NCI-H2029 treated with DMSO at 0.1 percent for 48 hours (cell line): ENCODE measurements around the gene ZBTB7C.

Experiments used
- DNase-seq: peaks from one replicate; lab custom pipeline; 2025; lab: John Stamatoyannopoulos, UW

The ZBTB7C gene

DNA sequence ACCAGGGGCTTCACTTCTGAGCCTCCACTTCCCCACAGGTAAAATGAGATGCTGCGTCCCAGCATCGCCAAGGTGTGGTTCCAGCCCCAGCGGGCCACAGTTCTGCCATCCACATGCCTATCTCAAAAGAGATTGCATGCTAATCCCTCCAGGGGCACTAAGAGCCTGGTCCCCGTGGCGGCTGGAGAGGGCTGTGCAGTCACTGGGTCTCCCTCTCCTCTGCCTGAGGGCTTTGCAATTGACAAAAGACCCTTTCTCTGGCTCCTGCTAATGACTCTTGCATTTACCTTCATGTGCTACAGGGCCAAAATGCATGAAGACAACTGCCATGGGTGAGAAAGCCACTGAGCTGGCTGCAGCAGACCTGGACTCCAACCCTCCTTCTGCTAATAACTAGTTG is 18.5 kb downstream of the ZBTB7C start:
- no peak for DNase-seq

DNA sequence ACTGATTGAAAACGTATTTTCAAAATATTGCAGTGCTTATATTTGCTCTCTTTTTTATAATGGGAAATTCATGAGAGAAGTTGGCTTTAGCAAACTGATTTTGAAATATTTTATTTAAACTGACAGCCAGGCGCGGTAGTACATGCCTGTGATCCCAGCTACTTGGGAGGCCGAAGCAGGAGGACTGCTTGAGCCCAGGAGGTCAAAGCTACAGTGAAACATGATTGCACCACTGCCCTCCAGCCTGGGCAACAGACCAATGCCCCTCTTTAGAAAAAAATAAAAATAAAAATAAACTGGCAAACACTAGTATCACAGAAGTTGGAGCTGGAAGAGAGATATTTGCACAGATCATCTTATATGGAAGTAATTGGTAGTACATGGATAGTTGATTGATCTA is 20.7 kb downstream of the ZBTB7C start:
- no peak for DNase-seq

DNA sequence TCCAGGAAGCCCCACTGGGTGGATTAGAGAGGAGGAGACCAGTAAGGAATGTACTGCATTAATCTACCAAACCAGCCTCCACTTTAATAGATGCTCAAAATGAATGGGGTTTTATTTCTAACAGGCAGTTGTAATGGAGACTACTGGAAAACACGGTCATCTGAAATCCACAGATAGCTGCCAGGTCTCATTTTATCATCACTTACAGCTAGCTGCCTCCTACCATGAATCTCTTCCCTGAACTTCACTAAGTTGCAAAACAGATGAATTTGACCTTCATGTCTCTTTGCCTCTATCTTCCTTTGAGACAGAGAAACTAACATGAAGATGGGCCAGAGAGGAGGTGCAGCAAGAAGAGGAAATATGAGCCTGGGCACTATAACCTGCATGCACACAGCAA is 21.9 kb downstream of the ZBTB7C start:
- no peak for DNase-seq

DNA sequence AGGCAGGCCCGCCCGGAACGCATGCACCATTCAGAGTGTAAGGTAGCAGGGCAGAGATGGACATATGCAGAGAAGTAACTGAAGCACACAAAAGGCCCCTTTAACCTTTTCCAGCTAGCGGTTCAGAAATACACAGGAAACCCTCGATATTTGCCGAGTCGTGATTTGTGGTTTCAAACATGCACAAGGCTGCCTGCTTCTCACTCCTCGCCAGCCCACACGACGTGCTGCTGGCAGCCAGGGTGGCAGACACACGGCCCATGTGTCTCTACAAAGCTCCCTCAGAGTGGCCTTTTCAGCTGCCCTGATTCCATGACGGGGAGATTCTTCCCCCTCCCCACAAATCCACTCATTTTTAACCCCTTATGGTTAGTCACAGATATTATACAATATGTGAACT is 23.6 kb downstream of the ZBTB7C start:
- no peak for DNase-seq

DNA sequence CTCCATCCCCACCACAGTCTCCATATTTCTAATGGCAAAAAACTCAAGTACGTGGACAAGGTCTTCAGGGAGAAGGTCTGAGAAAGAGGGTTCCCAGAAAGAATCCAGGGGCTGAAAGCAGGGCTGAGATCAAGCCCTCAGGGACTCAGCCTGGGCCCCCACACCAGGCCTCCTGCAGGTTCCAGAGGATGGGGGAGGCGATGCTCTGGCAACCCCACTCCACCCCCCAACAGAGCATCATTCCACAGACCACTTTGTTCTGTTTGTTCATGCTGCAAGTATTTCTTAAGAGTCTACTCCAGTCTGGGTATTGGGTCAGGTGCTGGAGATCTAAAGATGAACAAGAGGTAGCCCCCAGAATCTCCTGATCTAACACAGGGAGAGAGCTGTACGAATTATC is 32.2 kb downstream of the ZBTB7C start:
- DNase-seq: no peak

DNA sequence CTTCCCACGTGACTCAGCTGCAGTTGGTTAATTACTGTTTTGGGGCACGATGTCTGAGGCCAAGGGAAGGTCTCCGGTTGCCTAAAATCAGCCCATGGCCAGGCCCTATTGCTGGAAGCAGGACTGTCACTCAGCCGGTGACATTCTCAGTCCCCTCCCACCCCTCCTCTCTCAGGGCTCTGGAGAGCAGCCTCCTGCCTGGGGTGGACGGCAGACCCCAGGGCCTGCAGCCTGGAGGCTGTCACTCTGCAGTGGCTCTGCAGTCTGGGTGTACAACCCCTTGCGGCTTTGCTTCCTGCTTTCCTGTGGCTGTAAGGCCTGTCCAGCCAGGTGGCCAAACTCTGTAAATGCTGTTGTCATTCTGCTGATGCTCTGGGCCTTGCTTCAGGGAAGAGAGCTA is 32.8 kb downstream of the ZBTB7C start:
- DNase-seq: no peak

DNA sequence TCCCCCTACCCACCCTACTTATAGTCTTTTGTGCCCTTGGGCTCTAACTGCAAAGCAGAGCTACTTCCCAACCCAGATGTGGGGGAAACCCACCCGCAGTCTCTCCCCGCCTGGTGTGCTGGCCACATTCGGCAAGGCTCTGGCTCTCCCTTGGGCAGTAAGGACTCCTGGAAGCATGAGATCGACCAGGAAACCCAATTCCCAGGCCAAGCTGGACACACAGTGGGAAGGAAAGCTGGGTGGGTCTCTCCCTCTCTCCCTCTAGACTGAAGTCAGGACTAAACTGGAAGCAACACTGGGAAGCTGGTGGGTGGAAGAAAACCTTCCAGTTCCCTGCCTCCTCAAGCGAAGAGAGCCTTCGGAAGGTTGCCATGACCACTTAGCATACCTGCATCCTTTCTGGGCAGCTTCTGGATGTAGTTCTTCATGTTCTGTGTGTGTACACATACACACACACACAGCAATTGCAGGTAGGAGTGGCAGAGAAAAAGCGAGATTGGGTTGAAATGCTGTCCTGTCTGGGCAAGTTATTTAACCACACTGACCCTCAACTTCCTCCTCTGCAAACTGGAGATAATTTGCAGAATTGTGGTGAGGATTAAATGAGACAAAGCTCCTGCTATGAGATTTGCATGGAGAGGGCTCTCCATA is 33.9 kb downstream of the ZBTB7C start:
- DNase-seq: no peak

DNA sequence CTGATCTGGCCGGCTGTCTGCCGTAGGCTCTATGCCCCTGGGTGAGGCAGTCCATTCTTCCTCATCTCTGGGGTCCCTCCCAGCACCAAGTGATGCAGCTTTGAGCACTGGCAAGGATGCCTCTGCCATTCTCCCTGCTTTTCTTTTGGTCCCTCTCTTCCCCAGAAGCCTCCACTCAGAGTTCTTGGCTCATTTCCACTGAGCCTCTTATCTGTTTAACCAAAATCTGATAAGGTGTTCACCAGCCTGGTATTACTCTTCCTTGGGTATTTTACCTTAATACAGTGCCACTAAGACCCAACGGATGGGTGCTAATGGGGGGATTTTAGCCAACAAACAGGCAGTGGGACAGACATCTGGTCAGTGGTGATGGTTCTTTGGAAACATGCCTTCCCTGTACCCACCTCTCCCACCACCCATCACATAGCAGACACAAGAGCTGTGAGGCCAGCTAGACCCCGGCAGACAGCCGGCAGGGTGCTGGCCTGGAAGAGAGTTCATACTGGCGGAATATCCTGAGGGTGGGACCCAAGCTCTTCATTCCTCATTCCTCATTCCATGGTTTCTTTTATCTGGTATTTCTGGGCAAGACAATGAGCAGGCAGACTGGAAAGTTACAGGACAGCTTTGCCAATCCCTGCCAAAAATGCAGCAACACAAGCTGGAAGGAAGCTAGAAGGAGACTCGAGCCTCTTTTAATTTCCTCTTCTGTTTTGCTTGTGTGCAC is 34.6 kb downstream of the ZBTB7C start:
- no peak for DNase-seq

DNA sequence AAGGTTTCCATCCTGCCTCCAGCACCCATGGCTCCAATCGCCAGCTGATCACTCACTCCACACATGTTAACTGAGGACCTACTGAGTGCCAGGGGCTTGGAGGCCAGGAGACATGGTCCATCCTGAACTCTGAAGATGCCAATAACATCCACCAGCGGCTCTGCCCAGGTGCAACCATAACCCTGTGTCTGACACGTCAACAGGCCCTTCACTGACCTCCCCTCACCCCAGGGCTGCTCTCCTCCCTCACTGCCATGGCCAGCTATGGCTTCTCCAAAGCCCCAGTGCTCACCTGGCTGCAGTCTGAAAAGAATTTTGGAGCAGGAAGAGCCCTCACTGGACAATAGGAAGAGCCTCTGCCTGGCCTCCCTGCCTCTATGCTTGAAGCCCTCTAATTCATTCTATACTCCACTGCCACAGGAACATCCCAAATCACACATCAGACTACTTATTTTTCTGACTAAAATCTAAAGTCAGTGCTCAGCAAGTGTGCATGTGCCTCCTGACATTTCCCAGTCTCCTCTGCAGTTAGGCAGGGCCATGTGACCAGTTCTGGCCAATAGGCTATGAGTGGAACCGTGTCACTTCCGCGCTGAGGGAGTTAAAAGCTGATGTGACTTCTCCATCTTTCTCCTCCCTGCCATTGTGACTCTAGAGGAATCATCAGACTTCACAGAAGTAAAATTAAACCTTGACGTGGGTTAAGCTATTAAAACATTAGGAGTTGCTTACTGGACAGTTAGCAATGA is 37.2 kb downstream of the ZBTB7C start:
- DNase-seq: no peak

DNA sequence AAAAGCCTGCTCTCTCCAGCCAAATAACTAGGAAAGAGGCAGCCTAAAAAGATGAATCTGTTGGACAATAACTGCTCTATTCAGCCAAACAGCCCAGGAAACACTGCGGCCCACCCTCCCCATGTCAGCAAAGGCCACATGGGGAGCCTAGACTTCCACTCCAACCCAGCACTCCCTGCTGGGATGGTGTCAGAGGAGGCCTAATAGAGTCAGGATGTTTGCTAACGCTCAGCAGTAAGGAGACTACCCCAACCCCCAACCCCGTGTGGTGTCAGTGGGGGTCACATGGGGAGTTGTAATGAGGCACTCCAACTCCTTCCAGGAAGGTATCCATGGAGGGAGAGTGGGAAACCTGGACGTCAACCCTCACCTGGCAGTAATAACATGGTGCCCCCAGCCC is 41.6 kb downstream of the ZBTB7C start:
- no peak for DNase-seq

DNA sequence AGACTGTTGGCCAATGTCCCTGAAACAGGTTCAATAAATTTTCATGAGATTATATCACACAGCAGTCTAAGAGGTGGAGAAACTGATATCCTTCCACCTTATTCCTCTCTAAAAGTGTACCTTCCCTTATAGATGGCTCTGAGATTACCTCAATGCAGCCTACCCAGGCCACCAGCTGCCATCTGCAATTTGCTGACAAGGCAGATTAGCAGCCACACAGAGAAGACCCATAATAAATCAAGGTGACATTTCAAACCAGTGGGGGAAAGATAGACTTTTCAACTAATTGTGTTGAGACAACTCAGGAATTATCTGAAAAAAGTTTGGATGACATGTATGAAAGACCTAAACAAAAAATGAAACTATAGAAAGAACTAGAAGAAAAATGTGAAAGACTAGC is 43.2 kb downstream of the ZBTB7C start:
- DNase-seq: no peak

DNA sequence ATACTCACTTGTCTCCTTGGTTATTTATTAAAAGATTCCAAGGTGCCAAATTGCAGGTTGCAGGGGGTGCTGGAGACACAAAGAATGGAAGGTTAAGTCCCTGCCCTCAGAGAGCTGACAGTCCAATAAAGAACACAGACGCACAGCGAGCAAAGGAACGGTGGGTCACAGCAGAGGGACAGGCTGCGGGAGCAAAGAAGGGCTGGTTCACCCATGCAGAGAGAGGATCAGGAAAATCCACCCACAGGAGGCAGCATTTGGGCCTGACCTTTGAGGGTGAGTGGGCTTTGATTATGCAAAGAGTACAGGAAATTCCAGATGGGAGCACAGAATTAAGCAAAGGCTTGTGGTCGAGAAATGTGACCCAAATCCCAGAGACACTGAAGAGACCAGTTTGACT is 45.0 kb downstream of the ZBTB7C start:
- no peak for DNase-seq

DNA sequence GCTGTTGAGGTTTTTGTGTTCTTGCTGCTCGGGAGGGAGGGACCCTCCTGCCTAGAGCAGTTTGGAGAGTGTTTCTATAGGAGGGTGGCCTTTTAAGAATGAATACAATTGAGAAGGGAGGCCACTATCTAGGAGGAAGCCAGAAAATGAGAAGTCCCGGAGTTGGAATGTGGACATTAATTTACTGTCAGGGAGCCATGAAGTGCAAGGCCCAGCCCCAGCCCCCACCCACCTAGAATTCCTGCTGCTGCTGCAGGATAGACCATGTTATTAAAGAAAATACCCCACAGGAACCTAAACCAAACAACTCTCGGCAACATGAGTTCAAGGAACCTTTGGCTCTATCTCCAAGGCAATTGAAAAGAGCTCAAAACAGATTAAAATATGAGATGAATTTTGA is 46.0 kb downstream of the ZBTB7C start:
- no peak for DNase-seq

DNA sequence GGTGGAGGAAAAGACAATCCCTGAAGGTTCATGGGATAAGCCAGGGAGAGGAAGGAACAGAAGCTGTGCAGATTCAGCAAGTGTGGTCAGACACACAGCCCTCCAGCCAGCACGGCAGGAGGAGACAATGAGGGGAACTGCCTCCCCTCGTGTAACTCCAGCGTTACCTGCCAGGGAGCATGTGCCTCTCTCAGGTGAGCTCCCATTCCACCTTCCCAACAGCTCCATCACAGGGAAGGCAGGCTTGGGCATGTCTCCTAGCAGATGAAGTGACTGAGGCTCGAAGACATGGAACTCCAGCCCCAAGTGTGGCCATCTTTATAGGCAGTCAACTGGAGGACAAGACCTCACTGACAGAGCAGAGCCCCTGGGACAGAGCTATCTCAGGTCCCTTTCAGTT is 47.4 kb downstream of the ZBTB7C start:
- no peak for DNase-seq

DNA sequence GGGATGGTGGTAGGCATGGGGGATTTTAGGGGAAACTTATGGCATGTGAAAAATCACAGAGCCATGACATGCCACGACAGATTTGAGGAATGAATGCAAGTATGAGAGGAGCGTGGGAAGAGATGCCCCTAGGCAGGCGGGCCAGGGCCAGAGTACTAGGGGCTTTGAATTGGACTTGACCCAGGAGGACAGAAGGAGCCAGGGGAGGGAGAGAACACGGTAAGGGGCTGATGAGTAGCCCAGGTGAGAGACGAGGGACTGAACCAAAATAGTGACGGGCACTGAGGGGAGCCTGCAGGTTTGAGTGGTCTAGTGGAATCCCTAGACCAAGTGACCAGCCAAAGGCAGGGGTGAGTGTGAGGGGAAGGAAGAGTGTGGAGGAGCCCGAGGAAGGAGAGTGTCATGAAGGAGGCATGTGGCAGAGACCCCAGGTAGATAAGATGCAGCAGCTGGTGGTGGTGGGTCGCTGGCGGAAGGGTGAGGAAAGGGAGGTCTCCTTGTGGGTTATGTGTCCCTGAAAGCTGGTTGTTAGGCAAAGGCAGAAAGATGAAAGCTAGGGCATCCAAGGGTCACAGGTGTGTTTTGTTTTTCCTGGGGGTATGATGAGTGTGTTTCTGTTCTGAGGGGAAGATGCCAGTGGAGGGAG is 48.7 kb downstream of the ZBTB7C start:
- DNase-seq: no peak

DNA sequence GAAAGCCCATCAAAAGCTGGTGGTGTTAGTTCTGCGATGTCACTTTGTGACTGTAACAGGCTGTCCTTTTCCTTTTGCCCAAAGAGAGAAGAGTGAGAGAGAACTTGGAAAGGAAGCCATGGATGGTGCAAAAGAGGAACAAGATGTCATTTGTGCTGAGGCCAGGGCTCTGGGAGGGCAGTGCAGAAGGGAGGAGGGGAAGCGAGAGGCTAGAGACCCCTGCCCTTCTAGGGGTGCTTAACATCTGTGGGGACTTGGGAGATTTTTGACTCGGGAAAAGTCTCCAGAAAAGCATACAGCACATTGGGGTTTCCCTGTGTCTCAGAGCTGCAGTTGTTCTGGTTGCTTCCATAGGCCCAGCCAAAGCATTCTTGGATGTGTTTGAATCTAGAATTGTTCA is 49.6 kb downstream of the ZBTB7C start:
- DNase-seq: no peak

DNA sequence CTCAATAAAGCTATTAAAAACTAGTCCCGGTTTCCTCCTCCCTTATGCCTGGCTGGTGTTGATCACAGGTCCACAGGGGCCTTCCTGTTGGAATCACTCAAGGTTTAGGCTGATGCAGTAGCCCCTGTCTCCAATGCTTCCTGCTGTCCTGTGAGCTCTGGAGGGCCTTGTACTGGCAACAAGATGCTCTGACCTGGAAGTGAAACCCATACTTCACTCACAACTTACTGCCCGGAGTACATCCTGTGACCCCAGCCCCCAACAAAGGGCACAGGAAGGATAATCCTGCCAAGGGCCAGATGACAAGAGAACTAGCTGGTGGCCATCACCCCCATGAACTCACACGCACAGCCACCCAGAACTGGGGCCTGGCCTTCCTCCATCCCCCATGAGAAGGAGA is 50.3 kb downstream of the ZBTB7C start:
- no peak for DNase-seq

DNA sequence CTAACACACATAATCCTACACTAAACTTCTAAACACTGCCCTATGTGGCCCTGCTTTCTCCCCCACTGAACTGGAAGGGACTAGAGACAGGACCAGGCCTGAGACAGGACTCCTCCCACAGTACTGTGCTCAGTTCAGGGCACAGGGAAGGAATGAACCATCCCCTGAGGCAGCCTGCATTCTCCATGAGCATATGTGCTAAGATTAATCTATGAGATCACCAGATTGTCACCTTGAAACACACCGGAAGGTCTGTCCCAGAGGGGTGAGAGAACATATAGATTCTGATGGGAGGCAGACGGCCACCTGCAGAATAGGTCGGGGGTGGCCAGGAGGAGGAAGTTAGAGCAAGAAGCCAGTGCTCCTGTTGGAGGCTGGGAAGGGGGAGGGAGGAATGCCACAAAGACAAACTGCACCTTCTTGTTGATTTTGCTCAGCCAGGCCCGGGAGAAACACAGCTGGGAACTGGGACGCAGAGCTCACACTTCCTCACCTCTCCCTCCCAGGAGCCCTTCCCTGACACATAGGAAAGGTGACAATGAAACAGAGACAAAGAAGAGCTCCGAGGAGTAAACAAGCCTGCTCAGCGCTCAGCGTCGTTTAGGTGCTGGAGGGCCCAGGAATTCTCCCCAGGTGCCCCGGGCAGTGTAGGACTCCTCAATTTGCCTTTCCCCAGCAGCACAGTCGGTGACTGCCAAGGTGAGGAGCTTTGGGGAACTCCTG is 52.1 kb downstream of the ZBTB7C start:
- no peak for DNase-seq

DNA sequence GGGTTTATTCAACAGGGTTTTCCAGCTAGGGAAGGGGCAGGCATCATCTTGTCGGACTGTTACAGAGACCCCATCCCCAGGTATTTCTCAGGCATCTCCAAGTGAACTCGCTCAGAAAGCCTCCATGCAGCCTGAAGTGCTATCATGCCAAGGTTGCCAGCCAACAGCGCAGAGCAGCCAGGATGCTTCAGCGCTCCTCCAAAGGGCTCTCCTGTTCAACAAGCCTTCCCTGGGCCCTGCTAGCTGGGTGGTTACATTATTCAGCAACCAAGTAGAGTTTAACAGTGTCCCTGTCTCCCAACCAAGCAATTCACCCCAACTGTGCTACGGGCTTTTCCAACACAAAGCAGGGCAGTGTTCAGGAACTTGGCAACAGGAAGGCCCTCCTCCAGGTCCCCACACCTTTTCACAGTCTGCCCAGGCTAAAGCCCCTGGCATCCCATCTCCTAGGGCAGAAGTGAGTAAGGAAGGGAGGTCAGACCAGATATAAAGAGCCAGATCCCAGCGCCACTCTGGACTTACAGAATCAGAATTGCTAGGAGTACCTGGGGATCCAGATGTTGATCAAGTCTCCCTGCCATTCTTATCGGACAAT is 52.9 kb downstream of the ZBTB7C start:
- no peak for DNase-seq

DNA sequence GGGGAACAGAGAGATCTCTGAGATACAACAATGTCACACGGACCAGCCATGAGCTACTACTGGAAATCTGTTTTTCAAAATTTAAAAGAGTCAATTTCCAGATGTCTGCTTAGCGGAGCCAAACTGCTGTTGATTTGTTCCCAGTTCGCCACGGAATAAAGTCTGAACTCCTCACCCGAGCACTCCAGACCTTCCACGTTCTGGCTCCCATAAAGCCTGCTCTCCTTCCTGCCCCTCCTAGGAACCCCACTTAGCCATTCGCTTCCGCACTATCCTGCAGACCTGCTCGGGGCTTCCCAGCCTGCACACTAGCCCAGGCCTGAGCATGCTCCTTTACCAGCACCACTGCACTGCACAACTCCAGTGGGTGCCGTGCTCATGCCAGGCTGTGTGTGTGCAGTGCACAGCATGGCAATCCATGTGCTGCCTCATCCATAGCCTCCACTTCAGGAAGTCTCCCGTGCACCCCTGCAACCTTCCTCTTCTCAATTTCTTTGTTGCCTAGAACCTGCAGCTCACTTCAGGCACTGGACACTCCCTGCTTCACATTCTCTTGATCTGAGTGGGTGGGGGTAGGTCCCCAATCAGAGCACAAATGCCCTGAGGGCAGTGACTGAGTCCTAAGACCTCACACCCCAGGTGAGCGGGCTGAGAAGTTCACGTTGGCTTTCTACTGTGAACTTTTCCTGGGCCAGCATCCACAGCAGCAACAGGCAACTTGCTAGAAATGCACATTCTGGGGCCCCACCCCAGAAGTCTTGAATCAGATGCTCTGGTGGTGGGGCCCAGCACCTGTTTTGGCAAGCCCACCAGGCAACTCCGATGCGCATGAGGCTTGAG is 53.7 kb downstream of the ZBTB7C start:
- no peak for DNase-seq

DNA sequence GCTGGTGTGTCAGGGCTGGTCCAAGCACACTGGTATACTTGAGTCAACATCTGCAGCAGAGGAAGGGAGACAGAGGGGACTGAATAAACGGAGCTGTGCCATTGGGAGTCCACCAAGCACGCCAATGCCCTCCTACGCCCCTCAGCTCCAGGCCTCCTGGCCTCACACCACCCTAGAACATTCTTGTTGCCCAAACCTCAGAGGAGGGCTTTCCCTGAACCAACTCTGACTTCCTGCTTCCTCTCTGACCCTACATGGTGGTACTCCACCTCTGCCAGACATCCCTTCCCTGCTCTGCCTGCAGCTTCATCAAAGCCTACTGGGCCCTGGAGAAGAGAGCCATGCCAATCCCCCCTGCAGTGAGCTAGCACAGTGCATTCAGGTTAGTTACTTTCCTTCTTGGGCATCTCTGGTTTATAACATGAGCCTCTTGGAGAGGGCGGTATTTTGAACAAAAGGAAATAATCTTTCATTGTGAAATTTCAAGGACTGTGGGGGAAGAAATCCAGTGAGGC is 54.4 kb downstream of the ZBTB7C start:
- DNase-seq: no peak
